ENCODE measurements around the gene OR6C76.

GRCh38 chr12:55400229-55400628 lies 25.8 kb upstream of the OR6C76 start, which contains the start of gene OR6C65:
- TF ChIP-seq TAF1 (IDR thresholded peaks at IDR 0.05; ENCODE audit: borderline replicate concordance, low read depth, low read length) (no peak), POLR2A (IDR thresholded peaks at IDR 0.05; ENCODE audit: low read depth, low read length) (no peak), POLR2AphosphoS5 (IDR thresholded peaks at IDR 0.05; ENCODE audit: low read depth, low read length) (no peak)

Data from GM12892 (cell line).